Measurements from ENCODE around the gene CDKAL1. TPM values are rescaled to one million over a fixed set of nuclear protein-coding genes. Genes with fewer than 3 reads are reported as not detected.

Gene CDKAL1
- total and polyA plus RNA-seq, 2 of the 8 experiments (the other 6 are each of a cell fraction or from before 2014, with no cell fraction given): 8.4 to 24.6 TPM

DNA sequence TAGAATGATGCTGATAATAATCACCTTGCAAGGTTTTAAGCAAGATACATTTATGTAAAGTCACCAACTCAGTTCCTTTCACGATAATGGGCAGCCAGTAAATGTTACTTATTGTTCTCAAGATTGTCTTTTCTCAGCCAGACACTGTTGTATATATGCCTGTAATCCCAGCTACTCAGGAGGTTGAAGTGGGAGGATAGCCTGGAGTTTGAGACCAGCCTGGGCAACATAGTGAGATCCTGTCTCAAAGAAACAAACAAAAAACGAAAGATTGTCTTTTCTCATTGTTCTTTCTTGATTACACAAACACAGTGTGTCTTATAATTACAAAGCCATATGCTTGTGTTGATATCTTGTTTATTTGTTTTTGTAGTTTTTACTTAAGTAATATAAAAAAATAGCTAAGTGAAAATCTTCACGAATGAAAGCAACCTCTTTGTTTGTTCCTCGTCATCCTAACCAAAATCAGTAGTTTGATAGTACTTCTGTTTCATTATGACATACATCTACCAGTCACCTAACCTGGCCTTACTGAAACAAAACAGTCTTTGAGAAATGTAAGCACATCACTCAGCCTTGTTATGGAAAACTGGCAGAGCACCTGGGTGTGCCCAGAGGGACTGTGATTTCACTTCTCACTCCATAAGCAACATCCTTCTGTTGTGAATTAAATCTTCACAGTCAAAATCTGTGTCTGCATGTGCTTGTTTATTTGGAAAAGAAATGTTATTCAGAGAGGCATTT is 623.1 kb downstream of the CDKAL1 start:
- H4K20me1 ChIP-seq (replicated peaks in 1 of 2; ENCODE audit: control insufficient read depth in 1 of 2, insufficient read depth in 2 of 2, low read length in 2 of 2): no peaks in the 10 kb centered on the region
- no peak overlapping the region for H2BK120ac ChIP-seq (replicated peaks; ENCODE audit: low read depth, low read length)
- H3K14ac ChIP-seq (ENCODE audit: insufficient read length): no peak overlapping the region
- no peak overlapping the region for H3K27ac ChIP-seq (ENCODE audit: low read depth, low read length)
- no peak overlapping the region for H3K18ac ChIP-seq (ENCODE audit: extremely low read depth, low read length)
- no peak overlapping the region for H3K9ac ChIP-seq (replicated peaks in 1 of 4; ENCODE audit: extremely low read depth in 1 of 4, low read depth in 3 of 4, low read length in 3 of 4)
- H2AK5ac ChIP-seq (ENCODE audit: low read depth, low read length): no peak overlapping the region
- DNase-seq (ENCODE audit: low read depth in 1 of 2, low spot score in 2 of 2) (no peak), FAIRE-seq (no peak)
- no peak overlapping the region for H2BK12ac ChIP-seq (ENCODE audit: low read depth, low read length)
- no peak overlapping the region for H3K4me2 ChIP-seq (ENCODE audit: insufficient read depth in 1 of 2, low read depth in 2 of 2, low read length in 2 of 2)
- H3K23me2 ChIP-seq (ENCODE audit: low read depth, low read length): no peaks in the 10 kb centered on the region
- H3K9me3 ChIP-seq (ENCODE audit: insufficient read depth in 2 of 2, low read depth in 1 of 2, low read length in 1 of 2): no peaks in the 10 kb centered on the region
- CTCF ChIA-PET (ENCODE audit: partially characterized antibody): interaction anchor here (0.6 to 1.8 kb wide), 4 partner anchors 11 to 169 kb away, joined by 3 to 7 read pairs (median 3); no protein-coding TSS in a partner anchor
- no peak overlapping the region for H4K5ac ChIP-seq (ENCODE audit: insufficient read length, low read depth, low read length)
- 91% methylated on average over 4 of the region's 4 CpGs; no CpG with 5 or more reads in 1 of the 2 experiments for WGBS, 2 experiments (ENCODE audit: extremely low coverage in 1 of 2, insufficient coverage in 1 of 2, insufficient read length in 1 of 2, insufficient replicate concordance in 2 of 2, low coverage in 1 of 2, low lambda C conversion rate in 2 of 2, missing lambda C conversion rate in 1 of 2)
- no peak overlapping the region for H3K4me3 ChIP-seq (ENCODE audit: extremely low read depth in 1 of 4, insufficient read depth in 2 of 4, low read depth in 3 of 4, low read length in 4 of 4)
- peaks cover 0 to 7% (median 0%) of the 10 kb centered on the region in 4 experiments; a peak in 1 of 7 replicates for H3K4me1 ChIP-seq (replicated peaks in 1 of 4; ENCODE audit: control insufficient read depth in 3 of 4, insufficient read depth in 4 of 4, low read length in 3 of 4)
- no peaks in the 10 kb centered on the region for H3K79me2 ChIP-seq (ENCODE audit: control insufficient read depth in 1 of 2, insufficient read depth in 2 of 2, low read length in 2 of 2)
- no peak overlapping the region for H2BK15ac ChIP-seq (ENCODE audit: low read length)
- H3K27me3 ChIP-seq (replicated peaks in 1 of 4; ENCODE audit: control insufficient read depth in 3 of 4, extremely low read depth in 1 of 4, insufficient read depth in 3 of 4, low read length in 3 of 4): no peaks in the 10 kb centered on the region
- H2BK5ac ChIP-seq (ENCODE audit: low read depth, low read length): no peak overlapping the region
- POLR2A ChIA-PET (ENCODE audit: partially characterized antibody): no interaction called here
- H3K4ac ChIP-seq (replicated peaks; ENCODE audit: insufficient read length, low read depth, low read length): no peak overlapping the region
- H2BK20ac ChIP-seq (ENCODE audit: low read length): no peak overlapping the region
- no peaks in the 10 kb centered on the region for H3K36me3 ChIP-seq (ENCODE audit: control insufficient read depth in 2 of 4, insufficient read depth in 4 of 4, low read length in 3 of 4)
- no peak overlapping the region for H3K23ac ChIP-seq (ENCODE audit: insufficient read length)
- no peak overlapping the region for H3K56ac ChIP-seq (replicated peaks; ENCODE audit: insufficient read length, low read depth, low read length)
- no peaks in the 10 kb centered on the region for H3K79me1 ChIP-seq (ENCODE audit: low read depth, low read length)
- no peak overlapping the region for H2AFZ ChIP-seq (ENCODE audit: low read length)
- H4K91ac ChIP-seq (replicated peaks; ENCODE audit: insufficient read length, low read length): no peak overlapping the region
- H4K8ac ChIP-seq (ENCODE audit: extremely low read depth, insufficient read depth, low read length): no peak overlapping the region
- TF ChIP-seq SP1 (IDR thresholded peaks at IDR 0.05; ENCODE audit: low read depth, low read length) (no peak), MAFK (IDR thresholded peaks at IDR 0.05; ENCODE audit: low read depth, low read length) (no peak), TCF12 (IDR thresholded peaks at IDR 0.05; ENCODE audit: low read depth, low read length) (no peak)
- TF ChIP-seq, protein P1, sequence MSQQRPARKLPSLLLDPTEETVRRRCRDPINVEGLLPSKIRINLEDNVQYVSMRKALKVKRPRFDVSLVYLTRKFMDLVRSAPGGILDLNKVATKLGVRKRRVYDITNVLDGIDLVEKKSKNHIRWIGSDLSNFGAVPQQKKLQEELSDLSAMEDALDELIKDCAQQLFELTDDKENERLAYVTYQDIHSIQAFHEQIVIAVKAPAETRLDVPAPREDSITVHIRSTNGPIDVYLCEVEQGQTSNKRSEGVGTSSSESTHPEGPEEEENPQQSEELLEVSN (IDR thresholded peaks at IDR 0.05): no peak

Data from H1 (cell line).